SU-DHL-6 (cell line): ENCODE results near the gene COX4I2.

Source experiments
- EZH2phosphoT487 ChIP-seq: fragments of 200-600 bp; sonication (generic), shearing (Covaris generic); conservative IDR thresholded peaks from 2 replicates; pipeline ENCODE4 v1.6.1; 2018; ENCODE audit warnings: mild to moderate bottlenecking, antibody characterized with exemption, low read length, moderate library complexity, mixed read lengths
- TF ChIP-seq, protein P1 (sequence below): fragments of 200-600 bp; sonication (generic); IDR thresholded peaks from one replicate; pipeline ENCODE4 v1.5.1; 2017; ENCODE audit warnings: antibody characterized with exemption, mild to moderate bottlenecking, low read length, moderate library complexity; ENCODE audit not compliant: insufficient read depth, poor library complexity, severe bottlenecking

DNA sequence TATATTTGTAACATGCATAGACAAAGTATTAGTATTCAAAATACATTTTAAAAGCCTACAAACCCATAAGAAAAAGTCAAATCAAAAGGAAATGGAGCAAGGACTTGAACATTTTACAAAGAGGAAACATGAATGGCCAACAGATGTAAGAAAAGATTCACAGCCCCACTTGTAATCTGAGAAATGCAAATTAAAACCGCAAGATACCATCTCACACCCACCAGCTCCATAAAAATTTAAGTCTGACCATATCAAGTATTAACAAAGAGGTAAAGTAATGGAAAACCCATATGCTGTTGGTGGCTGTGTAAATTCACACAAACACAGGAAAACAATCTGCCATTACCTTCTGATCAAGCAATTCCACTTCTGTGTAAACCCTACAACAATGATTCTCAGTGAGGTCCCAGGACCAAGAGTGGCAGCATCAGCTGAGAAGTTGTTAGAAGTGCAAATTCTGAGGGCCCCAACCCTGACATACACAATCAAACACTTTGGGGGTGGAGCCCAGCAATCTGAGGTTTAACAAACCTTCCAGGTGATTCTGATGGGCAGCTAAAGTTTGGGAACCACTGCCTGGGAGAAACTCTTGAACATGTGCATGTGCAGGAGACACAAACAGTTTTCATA is 54.0 kb downstream of the COX4I2 start:
- TF ChIP-seq, protein P1, sequence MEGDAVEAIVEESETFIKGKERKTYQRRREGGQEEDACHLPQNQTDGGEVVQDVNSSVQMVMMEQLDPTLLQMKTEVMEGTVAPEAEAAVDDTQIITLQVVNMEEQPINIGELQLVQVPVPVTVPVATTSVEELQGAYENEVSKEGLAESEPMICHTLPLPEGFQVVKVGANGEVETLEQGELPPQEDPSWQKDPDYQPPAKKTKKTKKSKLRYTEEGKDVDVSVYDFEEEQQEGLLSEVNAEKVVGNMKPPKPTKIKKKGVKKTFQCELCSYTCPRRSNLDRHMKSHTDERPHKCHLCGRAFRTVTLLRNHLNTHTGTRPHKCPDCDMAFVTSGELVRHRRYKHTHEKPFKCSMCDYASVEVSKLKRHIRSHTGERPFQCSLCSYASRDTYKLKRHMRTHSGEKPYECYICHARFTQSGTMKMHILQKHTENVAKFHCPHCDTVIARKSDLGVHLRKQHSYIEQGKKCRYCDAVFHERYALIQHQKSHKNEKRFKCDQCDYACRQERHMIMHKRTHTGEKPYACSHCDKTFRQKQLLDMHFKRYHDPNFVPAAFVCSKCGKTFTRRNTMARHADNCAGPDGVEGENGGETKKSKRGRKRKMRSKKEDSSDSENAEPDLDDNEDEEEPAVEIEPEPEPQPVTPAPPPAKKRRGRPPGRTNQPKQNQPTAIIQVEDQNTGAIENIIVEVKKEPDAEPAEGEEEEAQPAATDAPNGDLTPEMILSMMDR = no peak
- TF ChIP-seq EZH2phosphoT487 = no peak
